GM12878 (cell line): Measurements from ENCODE around the gene TLL1. TPM values are rescaled to one million over a fixed set of nuclear protein-coding genes. Genes with fewer than 3 reads are reported as not detected.

ENCODE experiments used
- ATAC-seq: fragments of 200-7000 bp; cut with Tn5 transposase; 3 replicates; pipeline ENCODE4 v1.9.1; 2020; ENCODE audit warnings: mild to moderate bottlenecking, moderate library complexity
- BruUV-seq: library from RNA; stranded (reverse); fragments of 400-500 nt; replicated peaks from 2 replicates; lab custom pipeline; 2021; lab: Mats Ljungman, UMichigan
- CTCF ChIA-PET: fragments of 300-600 bp; sonication (Branson Sonifier 250); formaldehyde crosslinking; extraction: SDS; loops from one replicate; lab custom pipeline; 2021; ENCODE audit warnings: inconsistent platforms; lab: Yijun Ruan, JAX
- POLR2A ChIA-PET: fragments of 350-600 bp; formaldehyde crosslinking; extraction: SDS; loops from one replicate; lab custom pipeline; 2021; ENCODE audit warnings: inconsistent platforms; lab: Charles Lee
- RAD21 ChIA-PET: fragments of 300-600 bp; sonication (Branson Sonifier 250); formaldehyde crosslinking; loops from one replicate; lab custom pipeline; 2023; ENCODE audit warnings: antibody characterized with exemption; ENCODE audit not compliant: unreplicated experiment; lab: Charles Lee
- SMC1A ChIA-PET: fragments of 300-600 bp; sonication (Branson Sonifier 250); formaldehyde crosslinking; loops from one replicate; lab custom pipeline; 2023; ENCODE audit not compliant: unreplicated experiment, uncharacterized antibody; lab: Charles Lee
- DNase-seq: peaks from one replicate; pipeline ENCODE4 v3.0.0-alpha.2; 2011; ENCODE audit warnings: low read depth, low spot score
- FAIRE-seq: peaks from 3 replicates; lab custom pipeline; 2011; peaks lifted over from hg19 to GRCh38; lab: Jason Lieb, UNC
- H2AFZ ChIP-seq: 2 replicates; pipeline ENCODE4 v1.6.0; 2011; ENCODE audit warnings: low read depth, low read length, control low read depth; ENCODE audit not compliant: control insufficient read depth
- H3K27ac ChIP-seq: 2 replicates; pipeline ENCODE4 v1.5.1; 2011; ENCODE audit warnings: control low read depth; ENCODE audit not compliant: control insufficient read depth, insufficient read depth
- H3K27me3 ChIP-seq, 2 experiments: replicated peaks in 1 of 2; 2 replicates each; pipeline versions ENCODE4 v1.6.0 to v1.6.1; 2011; ENCODE audit warnings: low read length in 1 of 2; ENCODE audit not compliant: control insufficient read depth in 2 of 2, insufficient read depth in 2 of 2
- H3K36me3 ChIP-seq, 2 experiments: 2 replicates each; pipeline ENCODE4 v1.5.1; 2011; ENCODE audit warnings: low read length in 1 of 2; ENCODE audit not compliant: control insufficient read depth in 2 of 2, insufficient read depth in 2 of 2
- H3K4me1 ChIP-seq: 2 replicates; pipeline ENCODE4 v1.6.1; 2011; ENCODE audit warnings: mild to moderate bottlenecking, low read length, moderate library complexity, mixed read lengths; ENCODE audit not compliant: control insufficient read depth, insufficient read depth
- H3K4me2 ChIP-seq: 2 replicates; pipeline ENCODE4 v1.6.0; 2011; ENCODE audit warnings: control low read depth; ENCODE audit not compliant: control insufficient read depth, insufficient read depth
- H3K4me3 ChIP-seq: fragments of 200-600 bp; sonication (generic); 2 replicates; pipeline ENCODE4 v1.5.1; 2016
- H3K79me2 ChIP-seq: 2 replicates; pipeline ENCODE4 v1.6.0; 2011; ENCODE audit warnings: low read length; ENCODE audit not compliant: control insufficient read depth, insufficient read depth
- H3K9ac ChIP-seq: 2 replicates; pipeline ENCODE4 v1.8.0; 2011; ENCODE audit warnings: low read length, control low read depth, mixed read lengths; ENCODE audit not compliant: control insufficient read depth, insufficient read depth
- H3K9me3 ChIP-seq: replicated peaks from 3 replicates; pipeline ENCODE4 v1.5.1; 2011; ENCODE audit warnings: mild to moderate bottlenecking, low read length; ENCODE audit not compliant: control insufficient read depth, insufficient read depth
- H4K20me1 ChIP-seq: 2 replicates; pipeline ENCODE4 v1.6.0; 2011; ENCODE audit not compliant: control insufficient read depth, insufficient read depth
- WRNIP1 ChIP-seq: IDR thresholded peaks from 2 replicates; pipeline ENCODE4 v1.6.1; 2011; ENCODE audit warnings: low read depth, low read length, improper control_type of control experiment, borderline replicate concordance
- WGBS: methylation state at CpG from one replicate; pipeline ENCODE4 v1.1.6; 2016; ENCODE audit warnings: low lambda C conversion rate; ENCODE audit not compliant: insufficient replicate concordance, insufficient coverage; ENCODE audit errors: missing lambda C conversion rate; 5-methylcytosine and 5-hydroxymethylcytosine counted together
- in situ Hi-C: fragments of 300-500 bp; cut with MboI; formaldehyde crosslinking; loops from 9 replicates; pipeline ENCODE4 v1.14.3; 2018; ENCODE audit warnings: mixed read lengths
- intact Hi-C: fragments of 100-400 bp; cut with micrococcal nuclease; formaldehyde crosslinking; loops from one replicate; pipeline ENCODE4 v1.14.2; 2022; ENCODE audit not compliant: unreplicated experiment
- polyA plus RNA-seq, 11 experiments: library from polyadenylated mRNA; depleted of rRNA in 4 of 11; unstranded in 6 of 11; stranded (reverse) in 5 of 11; fragments of >200 nt; fragmentation: Nextera tagmentation in 4 of 11; fragmentation: Illumina TruSeq in 1 of 11; extraction: Ambion mirVana in 4 of 11; extraction: Trizol in 1 of 11; gene quantifications; 1 replicate in 1 of 11; 2 replicates in 10 of 11; pipeline versions ENCODE4 v1.2.1 to v1.2.3, GENCODE V29; 2011 to 2016; ENCODE audit warnings: inconsistent platforms in 2 of 11, missing spikeins in 2 of 11, low read depth in 1 of 11
- total RNA-seq, 4 experiments: library from RNA; depleted of rRNA in 3 of 4; stranded (reverse); fragments of >200 nt in 3 of 4; fragmentation: Illumina TruSeq in 1 of 4; extraction: Trizol in 1 of 4; gene quantifications; 2 replicates each; pipeline versions ENCODE4 v1.2.1 to v1.2.3, GENCODE V29; 2013 to 2021
- TF ChIP-seq, protein P1 (sequence below): IDR thresholded peaks from 2 replicates; pipeline ENCODE4 v1.6.1; 2012; ENCODE audit warnings: mild to moderate bottlenecking, low read depth, low read length

The TLL1 gene
- total and polyA plus RNA-seq, 10 of the 15 experiments (the other 5 are each of a cell fraction or from before 2014, with no cell fraction given) = 0.02 to 0.31 (median 0.05) TPM; not detected in 2

DNA sequence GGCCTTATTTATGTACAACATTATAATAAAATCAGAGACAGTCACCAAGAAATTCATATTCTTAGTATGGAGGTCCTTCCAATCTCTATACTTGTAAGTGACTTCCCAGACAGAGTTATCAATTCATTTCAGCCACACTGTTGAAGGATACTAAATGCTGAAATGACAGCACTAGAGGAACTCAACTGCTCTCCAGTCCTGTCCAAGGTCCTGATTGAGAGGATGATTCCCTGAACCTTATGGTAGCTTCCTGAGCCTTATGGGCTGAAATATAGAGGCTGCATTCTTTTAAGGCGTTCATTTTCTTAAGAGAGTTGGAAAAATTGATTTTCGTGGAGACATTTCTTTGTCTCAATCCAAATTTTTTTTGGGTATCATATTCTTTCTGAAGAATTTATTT is 205.9 kb downstream of the TLL1 start:
- ChIA-PET CTCF (interaction anchor here (1.1 to 1.2 kb wide), 3 partner anchors 8 to 948 kb away, joined by 3 to 4 read pairs (median 3); no protein-coding TSS in a partner anchor), RAD21 (interaction anchor here (1.1 kb wide), 1 partner anchor 9 kb away, joined by 3 read pairs; no protein-coding TSS in a partner anchor), POLR2A (no interaction called here), SMC1A (no interaction called here)
- H3K27me3 ChIP-seq = no peaks in the 10 kb centered on the region
- no TSS peak for BruUV-seq
- H3K36me3 ChIP-seq = no peaks in the 10 kb centered on the region
- H2AFZ ChIP-seq = no peak overlapping the region
- H3K79me2 ChIP-seq = no peaks in the 10 kb centered on the region
- no peak overlapping the region for H3K4me2 ChIP-seq
- no peaks in the 10 kb centered on the region for H3K9me3 ChIP-seq
- no peaks in the 10 kb centered on the region for H4K20me1 ChIP-seq
- ATAC-seq = no peak
- no peak overlapping the region for H3K27ac ChIP-seq
- DNase-seq = no peak
- TF ChIP-seq, protein P1, sequence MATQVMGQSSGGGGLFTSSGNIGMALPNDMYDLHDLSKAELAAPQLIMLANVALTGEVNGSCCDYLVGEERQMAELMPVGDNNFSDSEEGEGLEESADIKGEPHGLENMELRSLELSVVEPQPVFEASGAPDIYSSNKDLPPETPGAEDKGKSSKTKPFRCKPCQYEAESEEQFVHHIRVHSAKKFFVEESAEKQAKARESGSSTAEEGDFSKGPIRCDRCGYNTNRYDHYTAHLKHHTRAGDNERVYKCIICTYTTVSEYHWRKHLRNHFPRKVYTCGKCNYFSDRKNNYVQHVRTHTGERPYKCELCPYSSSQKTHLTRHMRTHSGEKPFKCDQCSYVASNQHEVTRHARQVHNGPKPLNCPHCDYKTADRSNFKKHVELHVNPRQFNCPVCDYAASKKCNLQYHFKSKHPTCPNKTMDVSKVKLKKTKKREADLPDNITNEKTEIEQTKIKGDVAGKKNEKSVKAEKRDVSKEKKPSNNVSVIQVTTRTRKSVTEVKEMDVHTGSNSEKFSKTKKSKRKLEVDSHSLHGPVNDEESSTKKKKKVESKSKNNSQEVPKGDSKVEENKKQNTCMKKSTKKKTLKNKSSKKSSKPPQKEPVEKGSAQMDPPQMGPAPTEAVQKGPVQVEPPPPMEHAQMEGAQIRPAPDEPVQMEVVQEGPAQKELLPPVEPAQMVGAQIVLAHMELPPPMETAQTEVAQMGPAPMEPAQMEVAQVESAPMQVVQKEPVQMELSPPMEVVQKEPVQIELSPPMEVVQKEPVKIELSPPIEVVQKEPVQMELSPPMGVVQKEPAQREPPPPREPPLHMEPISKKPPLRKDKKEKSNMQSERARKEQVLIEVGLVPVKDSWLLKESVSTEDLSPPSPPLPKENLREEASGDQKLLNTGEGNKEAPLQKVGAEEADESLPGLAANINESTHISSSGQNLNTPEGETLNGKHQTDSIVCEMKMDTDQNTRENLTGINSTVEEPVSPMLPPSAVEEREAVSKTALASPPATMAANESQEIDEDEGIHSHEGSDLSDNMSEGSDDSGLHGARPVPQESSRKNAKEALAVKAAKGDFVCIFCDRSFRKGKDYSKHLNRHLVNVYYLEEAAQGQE = peak; percentile 76
- no peak for TF ChIP-seq WRNIP1
- no peak overlapping the region for H3K4me3 ChIP-seq
- FAIRE-seq = no peak
- H3K4me1 ChIP-seq = no peaks in the 10 kb centered on the region
- in situ Hi-C loops = loop anchor here (25.0 kb wide), 1 partner anchor 942 kb away; no protein-coding TSS in a partner anchor
- WGBS = 0% methylated on average over 2 of the region's 2 CpGs
- intact Hi-C loops = no loop called here
- no peak overlapping the region for H3K9ac ChIP-seq
